Activated gamma-delta T cell (primary cell): ENCODE results near the gene PCDHGB3.
"Not testable (repeated sequence)": the region's sequence is repeated elsewhere in the genome, so short reads cannot be mapped to it uniquely, and the experiment has no call there.

Experiments
- DNase-seq: peaks from one replicate; lab custom pipeline; 2025; lab: John Stamatoyannopoulos, UW
- total RNA-seq, 2 donors: gene quantifications; one replicate each; lab custom pipeline; 2026; lab: John Stamatoyannopoulos, UW

PCDHGB3 gene
- 0.10 to 0.57 reads per million in 2 donors for total RNA-seq

DNA sequence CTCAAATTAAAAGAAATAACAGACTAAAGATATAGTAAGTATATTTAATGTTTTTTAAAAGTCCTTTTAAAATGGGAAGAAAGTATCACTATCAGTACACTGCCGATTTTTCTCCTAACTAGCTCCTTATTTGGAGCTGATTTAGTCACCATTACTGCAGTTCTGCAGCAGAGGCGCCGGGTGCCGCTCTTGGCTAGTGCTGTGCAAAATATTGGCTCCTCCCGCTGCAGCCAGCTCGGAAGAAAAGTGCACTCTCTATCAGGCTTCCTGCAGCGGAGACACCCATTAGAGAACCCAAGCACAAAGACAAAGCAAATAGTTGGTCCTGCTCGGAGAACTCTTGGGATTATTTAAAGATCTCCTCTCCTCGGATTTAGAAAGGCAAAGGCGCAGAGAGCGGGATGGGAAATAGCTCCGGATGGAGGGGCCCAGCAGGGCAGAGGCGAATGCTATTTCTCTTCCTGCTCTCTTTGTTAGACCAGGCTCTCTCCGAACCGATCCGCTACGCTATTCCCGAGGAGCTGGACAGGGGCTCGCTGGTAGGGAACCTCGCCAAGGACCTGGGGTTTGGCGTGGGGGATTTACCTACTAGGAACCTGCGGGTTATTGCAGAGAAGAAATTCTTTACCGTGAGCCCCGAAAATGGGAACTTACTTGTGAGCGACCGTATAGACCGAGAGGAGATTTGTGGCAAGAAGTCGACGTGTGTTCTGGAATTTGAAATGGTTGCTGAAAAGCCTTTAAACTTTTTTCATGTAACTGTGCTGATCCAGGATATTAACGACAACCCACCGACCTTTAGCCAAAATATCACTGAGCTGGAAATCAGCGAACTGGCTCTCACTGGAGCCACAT lies at the start of gene PCDHGB3:
Gene PCDHGB3, plus strand, starts transcription at position 249 of the 855 bp plus-strand sequence. Its CDS starts 153 bp downstream, at position 402.
- no peak for DNase-seq

DNA sequence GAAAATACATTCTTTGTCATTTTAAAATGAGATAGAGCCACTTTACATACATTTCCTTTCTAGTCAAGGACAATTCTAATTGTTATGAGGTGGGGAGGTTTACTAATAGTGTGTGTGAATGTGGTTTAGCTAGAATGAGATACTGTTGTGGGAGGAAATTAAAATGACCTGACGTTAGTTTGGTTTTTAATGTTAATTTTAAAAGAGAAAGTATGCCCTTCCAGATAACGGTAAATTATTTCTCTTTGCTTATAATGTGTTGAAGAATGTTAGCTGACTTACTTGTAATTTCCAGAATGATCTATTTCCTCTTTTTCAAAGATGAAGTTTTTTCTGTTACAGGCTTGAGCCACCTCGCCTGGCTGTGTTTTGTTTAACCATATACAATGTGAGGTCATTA lies 47.8 kb upstream of the PCDHGB3 start:
- no peak for DNase-seq

DNA sequence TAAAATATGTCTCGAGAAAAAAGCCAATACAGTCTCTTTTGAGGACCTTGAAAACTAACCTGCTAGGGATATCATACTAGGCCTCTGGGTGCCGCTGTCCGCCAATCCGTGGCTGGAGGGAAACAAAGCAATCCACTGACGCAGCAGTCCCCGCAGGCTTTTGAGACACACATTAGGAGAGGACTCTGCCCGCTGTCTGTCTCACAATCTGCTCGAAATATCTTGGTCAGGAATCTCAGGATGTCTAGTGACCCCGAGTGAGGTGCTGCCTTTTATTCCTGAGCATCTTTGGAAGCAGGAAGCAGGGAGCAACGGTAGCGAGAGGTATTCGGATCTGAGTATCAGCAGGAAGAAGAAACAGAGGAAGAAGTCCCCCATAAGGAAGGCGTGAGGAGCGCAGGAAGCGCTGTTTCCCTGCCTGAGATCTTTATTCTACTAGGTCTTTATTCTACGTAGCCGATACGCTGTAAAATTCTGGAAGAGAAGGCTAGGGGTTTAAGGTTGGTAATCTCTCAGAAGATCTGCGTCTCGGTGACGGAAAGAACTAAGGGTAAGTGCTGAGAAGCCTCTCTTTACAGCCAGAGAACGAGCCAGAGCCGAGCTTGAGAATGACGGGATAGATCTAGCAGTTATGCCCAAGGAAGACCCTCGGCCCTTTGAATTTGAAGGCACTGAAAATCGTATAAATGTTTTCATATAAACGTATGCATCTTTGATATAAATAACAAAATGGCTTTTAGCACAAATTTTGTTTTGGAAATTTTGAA lies 43.8 kb upstream of the PCDHGB3 start:
- DNase-seq: peak; percentile 16

DNA sequence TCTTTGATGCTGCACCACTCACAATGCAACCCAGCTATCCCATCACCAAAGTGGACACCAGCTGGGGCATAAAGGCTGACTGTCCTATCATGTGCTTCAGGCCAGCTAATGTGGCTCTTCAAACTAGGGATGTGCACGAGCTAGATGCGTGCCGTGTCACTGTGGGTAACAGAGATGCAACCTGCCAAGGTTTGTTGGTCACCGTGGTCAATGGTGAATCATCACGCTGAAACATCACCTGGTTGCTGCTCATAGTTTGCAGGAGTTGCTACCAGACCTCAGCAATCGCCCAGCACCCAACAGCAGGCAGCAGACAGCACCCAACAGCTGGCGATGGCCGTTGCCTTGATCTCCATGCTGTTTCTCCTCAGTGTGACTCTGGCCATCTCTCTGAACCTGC lies 41.8 kb upstream of the PCDHGB3 start:
- no peak for DNase-seq

DNA sequence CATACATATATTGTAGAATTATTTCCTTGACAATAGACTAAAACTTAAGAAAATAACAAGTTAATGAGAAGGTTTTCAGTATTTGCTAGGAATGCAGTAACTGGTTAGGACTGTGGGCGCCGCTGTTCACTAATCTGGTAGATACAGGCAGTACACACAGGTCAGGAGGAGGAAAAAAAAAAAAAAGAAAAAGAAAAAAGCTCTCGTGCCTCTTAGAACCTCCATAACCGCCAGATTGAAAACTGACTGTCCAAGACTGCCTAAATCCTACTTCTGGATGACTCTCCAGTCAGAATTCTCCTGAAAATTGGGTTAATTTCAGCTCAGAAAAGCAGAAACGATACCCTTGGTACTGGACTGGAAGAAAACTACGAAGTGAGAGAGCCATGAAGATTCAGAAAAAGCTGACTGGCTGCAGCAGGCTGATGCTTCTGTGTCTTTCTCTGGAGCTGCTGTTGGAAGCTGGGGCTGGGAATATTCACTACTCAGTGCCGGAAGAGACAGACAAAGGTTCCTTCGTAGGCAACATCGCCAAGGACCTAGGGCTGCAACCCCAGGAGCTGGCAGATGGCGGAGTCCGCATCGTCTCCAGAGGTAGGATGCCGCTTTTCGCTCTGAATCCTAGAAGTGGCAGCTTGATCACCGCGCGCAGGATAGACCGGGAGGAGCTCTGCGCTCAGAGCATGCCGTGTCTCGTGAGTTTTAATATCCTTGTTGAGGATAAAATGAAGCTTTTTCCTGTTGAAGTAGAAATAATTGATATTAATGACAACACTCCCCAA lies 39.6 kb upstream of the PCDHGB3 start, which contains the start of gene PCDHGA1:
Gene PCDHGA1, plus strand, starts transcription at position 216 of the 782 bp plus-strand sequence.
- DNase-seq: no peak

- not testable (repeated sequence) for DNase-seq
These were observed 37.5 kb upstream of the PCDHGB3 start for GRCh38 chr5:141332571-141332970.

DNA sequence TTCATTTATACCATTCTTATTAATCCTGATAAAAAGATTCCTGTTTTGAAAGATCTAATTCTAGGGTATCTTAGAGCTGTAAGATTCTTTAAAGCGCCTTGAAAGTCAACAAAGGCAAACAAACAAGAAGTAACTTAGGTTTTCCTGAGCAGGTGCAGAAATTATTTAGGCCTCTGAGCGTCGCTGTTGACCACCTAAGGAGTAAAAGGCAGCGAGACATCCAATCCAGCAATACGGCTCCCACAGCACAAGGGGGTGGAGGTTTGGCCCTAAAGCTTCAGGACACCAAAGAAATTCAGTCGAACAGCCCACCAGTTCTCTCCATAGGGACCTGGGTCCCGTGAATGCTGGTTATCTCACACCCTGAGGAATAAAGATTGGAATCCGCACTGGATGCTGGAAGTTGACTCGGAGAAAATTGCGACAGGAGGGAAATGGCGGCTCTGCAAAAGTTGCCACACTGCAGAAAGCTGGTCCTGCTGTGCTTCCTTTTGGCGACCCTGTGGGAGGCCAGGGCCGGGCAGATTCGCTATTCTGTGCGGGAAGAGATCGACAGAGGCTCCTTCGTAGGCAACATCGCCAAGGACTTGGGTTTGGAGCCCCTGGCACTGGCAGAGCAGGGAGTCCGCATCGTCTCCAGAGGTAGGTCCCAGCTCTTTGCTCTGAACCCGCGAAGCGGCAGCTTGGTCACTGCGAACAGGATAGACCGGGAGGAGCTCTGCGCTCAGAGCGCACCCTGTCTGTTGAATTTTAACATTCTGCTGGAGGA lies 31.3 kb upstream of the PCDHGB3 start, which contains the start of gene PCDHGA2:
Gene PCDHGA2, plus strand, starts transcription at position 223 of the 769 bp plus-strand sequence.
- DNase-seq: no peak

DNA sequence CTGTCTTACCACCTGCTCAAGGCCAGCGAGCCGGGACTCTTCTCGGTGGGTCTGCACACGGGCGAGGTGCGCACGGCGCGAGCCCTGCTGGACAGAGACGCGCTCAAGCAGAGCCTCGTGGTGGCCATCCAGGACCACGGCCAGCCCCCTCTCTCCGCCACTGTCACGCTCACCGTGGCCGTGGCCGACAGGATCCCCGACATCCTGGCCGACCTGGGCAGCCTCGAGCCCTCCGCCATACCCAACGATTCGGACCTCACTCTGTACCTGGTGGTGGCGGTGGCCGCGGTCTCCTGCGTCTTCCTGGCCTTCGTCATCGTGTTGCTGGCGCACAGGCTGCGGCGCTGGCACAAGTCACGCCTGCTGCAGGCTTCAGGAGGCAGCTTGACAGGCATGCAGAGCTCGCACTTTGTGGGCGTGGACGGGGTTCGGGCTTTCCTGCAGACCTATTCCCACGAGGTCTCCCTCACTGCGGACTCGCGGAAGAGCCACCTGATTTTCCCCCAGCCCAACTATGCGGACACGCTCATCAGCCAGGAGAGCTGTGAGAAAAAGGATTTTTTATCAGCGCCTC lies 29.2 kb upstream of the PCDHGB3 start:
- DNase-seq: not testable (repeated sequence)

DNA sequence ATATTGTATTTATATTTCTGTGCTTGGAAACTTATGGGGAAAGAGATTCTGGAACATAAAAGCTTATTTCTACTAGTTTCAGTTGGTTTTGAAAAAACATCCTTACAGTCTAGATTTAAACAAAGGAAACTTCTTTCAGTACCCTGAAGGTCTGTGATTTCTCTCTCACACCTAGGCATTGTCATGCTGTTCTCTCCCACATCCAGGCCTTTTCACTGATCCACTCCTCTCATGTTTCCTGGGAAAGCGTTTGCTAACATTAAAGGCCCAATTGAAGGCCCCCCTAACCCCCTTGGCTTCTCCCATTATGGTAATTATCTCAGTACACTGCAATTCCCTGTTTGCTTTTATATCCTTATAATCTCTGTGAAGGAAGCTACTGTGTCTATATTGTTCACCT lies 27.3 kb upstream of the PCDHGB3 start:
- no peak for DNase-seq

DNA sequence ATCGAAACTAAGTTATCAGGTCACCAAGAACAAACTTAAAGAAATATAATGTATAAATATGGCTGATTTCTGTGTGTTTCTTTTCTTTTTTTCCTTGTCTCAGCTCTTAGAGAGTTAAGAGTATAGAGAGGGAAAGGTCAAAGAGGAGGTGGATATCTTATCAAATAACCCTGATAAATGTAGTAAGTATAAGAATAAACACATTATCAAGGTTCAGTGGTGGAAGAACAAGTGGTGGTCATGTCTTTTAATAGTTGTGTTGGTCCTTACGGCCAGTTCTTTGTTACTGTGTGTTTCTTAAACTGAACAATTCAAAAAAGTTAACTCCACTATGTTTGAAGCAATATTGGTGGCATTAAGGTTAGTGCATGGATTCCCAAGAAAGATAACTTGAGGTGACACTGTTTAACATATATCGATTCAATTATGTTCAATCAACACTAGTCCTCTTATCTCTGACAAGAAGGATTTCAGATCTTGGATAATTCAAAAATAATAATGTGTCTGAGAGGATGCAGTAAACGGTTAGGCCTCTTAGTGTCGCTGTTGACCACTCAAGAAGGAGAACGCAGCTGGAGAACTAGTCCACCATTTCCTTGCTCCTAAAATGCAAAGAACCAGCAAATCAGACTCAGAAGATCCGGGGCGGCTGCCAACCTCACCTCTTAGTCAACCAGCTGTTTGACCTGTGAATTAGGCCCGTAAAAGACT lies 26.6 kb upstream of the PCDHGB3 start, which contains the start of gene PCDHGA3:
Gene PCDHGA3, plus strand, starts transcription at position 588 of the 711 bp plus-strand sequence. CDS start 205 bp downstream, outside the sequence.
- no peak for DNase-seq

DNA sequence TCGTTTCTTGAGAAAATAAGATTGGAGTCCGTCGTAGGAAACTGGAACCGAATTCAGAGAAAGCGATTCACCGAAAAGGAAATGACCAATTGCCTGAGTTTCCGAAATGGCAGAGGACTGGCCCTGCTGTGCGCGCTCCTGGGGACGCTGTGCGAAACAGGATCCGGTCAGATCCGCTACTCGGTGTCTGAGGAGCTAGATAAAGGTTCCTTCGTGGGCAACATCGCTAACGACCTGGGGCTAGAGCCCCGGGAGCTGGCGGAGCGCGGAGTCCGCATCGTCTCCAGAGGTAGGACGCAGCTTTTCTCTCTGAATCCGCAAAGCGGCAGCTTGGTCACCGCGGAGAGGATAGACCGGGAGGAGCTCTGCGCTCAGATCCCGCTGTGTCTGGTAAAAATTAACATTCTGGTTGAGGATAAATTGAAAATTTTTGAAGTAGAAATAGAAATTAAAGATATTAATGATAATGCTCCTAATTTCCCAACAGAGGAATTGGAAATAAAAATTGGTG lies 26.0 kb upstream of the PCDHGB3 start:
- no peak for DNase-seq

GRCh38 chr5:141345327-141345726 lies 24.7 kb upstream of the PCDHGB3 start:
- DNase-seq: no peak

DNA sequence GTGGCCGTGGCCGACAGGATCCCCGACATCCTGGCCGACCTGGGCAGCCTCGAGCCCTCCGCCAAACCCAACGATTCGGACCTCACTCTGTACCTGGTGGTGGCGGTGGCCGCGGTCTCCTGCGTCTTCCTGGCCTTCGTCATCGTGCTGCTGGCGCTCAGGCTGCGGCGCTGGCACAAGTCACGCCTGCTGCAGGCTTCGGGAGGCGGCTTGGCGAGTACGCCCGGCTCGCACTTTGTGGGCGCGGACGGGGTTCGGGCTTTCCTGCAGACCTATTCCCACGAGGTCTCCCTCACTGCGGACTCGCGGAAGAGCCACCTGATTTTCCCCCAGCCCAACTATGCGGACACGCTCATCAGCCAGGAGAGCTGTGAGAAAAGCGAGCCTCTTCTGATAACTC lies 24.0 kb upstream of the PCDHGB3 start:
- not testable (repeated sequence) for DNase-seq

DNA sequence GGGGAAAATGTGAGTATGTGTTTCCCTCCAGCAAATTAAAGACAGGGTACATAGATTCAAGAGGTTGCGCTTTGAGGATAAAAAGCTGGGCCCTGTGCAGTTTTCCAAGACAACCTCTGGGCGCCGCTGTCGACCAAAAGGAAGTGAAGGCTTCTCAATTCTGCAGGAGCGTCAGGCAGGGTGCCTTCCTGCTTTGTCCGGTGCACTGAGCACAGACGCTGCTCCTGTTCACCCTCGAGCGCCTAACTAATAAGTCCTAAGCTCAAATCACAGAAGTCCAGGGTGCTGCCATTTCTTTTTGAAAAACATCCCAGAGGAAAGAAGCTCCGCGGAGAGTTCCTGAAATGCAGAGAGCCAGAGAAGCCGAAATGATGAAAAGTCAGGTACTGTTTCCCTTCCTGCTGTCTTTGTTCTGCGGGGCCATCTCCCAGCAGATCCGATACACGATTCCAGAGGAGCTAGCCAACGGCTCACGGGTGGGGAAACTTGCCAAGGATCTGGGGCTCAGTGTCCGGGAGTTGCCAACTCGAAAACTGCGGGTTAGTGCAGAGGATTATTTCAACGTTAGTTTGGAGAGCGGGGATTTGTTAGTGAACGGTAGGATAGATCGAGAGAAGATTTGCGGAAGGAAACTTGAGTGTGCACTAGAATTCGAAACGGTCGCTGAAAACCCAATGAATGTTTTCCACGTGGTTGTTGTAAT lies 20.0 kb upstream of the PCDHGB3 start, which contains the start of gene PCDHGB1:
Gene PCDHGB1, plus strand, starts transcription at position 183 of the 703 bp plus-strand sequence. Its CDS starts 162 bp downstream, at position 345.
- DNase-seq: no peak

DNA sequence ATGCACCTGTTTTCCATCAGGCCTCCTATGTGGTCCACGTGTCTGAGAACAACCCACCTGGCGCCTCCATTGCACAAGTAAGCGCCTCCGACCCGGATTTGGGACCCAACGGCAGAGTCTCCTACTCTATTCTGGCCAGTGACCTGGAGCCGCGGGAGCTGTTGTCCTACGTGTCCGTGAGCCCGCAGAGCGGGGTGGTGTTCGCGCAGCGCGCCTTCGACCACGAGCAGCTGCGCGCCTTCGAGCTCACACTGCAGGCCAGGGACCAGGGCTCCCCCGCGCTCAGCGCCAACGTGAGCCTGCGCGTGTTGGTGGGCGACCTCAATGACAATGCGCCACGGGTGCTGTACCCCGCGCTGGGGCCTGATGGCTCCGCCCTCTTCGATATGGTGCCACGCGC lies 18.5 kb upstream of the PCDHGB3 start:
- DNase-seq: no peak

- no peak for DNase-seq
These were observed 15.1 kb upstream of the PCDHGB3 start, which contains the start of gene PCDHGA4 for GRCh38 chr5:141354900-141355469. Gene PCDHGA4 (plus strand): TSS chr5:141355021. CDS start chr5:141355108, 87 bp downstream.

- no peak for DNase-seq
These were observed 14.4 kb upstream of the PCDHGB3 start for GRCh38 chr5:141355641-141356040.

DNA sequence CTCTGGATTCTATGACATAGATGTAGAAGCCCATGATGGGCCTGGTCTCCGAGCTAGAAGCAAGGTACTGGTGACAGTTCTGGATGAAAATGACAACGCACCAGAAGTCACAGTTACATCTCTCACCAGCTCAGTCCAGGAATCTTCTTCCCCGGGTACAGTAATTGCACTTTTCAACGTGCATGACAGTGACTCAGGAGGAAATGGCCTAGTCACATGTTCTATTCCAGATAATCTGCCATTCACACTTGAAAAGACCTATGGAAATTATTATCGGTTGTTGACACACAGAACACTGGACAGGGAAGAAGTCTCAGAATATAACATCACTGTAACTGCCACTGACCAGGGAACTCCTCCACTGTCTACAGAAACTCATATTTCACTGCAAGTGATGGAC lies 13.9 kb upstream of the PCDHGB3 start:
- DNase-seq: no peak
